Osteoblast (primary cell): ENCODE results near the gene INVS. TPM values are rescaled to one million over a fixed set of nuclear protein-coding genes. Genes with fewer than 3 reads are reported as not detected.
"Not testable (repeated sequence)": the region's sequence is repeated elsewhere in the genome, so short reads cannot be mapped to it uniquely, and the experiment has no call there.

Experiments used
- DNase-seq: peaks from one replicate; pipeline ENCODE4 v3.0.0; 2011; ENCODE audit warnings: low spot score, mixed read lengths; ENCODE audit not compliant: insufficient read length; ENCODE audit errors: missing footprints
- H2AFZ ChIP-seq: 2 replicates; pipeline ENCODE4 v1.6.0; 2011; ENCODE audit warnings: mild to moderate bottlenecking, low read length
- H3K27ac ChIP-seq: 2 replicates; pipeline ENCODE4 v1.5.1; 2011; ENCODE audit warnings: mild to moderate bottlenecking, low read depth, low read length, moderate library complexity
- H3K27me3 ChIP-seq: 2 replicates; pipeline ENCODE4 v1.6.0; 2012; ENCODE audit warnings: mild to moderate bottlenecking, control low read depth, inconsistent platforms, low read length, moderate library complexity; ENCODE audit not compliant: insufficient read depth
- H3K36me3 ChIP-seq: 2 replicates; pipeline ENCODE4 v1.5.1; 2011; ENCODE audit warnings: mild to moderate bottlenecking, low read length, control low read depth, moderate library complexity; ENCODE audit not compliant: insufficient read depth
- H3K4me1 ChIP-seq: 2 replicates; pipeline ENCODE4 v1.5.1; 2011; ENCODE audit warnings: mild to moderate bottlenecking, low read length, control low read depth, moderate library complexity; ENCODE audit not compliant: insufficient read depth
- H3K4me2 ChIP-seq: 2 replicates; pipeline ENCODE4 v1.6.0; 2011; ENCODE audit warnings: mild to moderate bottlenecking, low read length; ENCODE audit not compliant: insufficient read depth
- H3K4me3 ChIP-seq: fragments of 200-600 bp; sonication (generic); 3 replicates; pipeline ENCODE4 v1.5.1; 2012; ENCODE audit warnings: mild to moderate bottlenecking, low read length, inconsistent platforms; ENCODE audit not compliant: insufficient read depth
- H3K79me2 ChIP-seq: 2 replicates; pipeline ENCODE4 v1.6.0; 2012; ENCODE audit warnings: mild to moderate bottlenecking, low read length, control low read depth, inconsistent platforms; ENCODE audit not compliant: insufficient read depth
- H3K9me3 ChIP-seq: 2 replicates; pipeline ENCODE4 v1.5.1; 2011; ENCODE audit warnings: low read depth, low read length, control low read depth
- H4K20me1 ChIP-seq: 2 replicates; pipeline ENCODE4 v1.6.0; 2012; ENCODE audit warnings: mild to moderate bottlenecking, low read length, control low read depth; ENCODE audit not compliant: insufficient read depth
- total RNA-seq: library from RNA; depleted of rRNA; stranded (reverse); fragments of >200 nt; gene quantifications from 2 replicates; pipeline ENCODE4 v1.2.3, GENCODE V29; 2012
- TF ChIP-seq, protein P1 (sequence below): IDR thresholded peaks from 2 replicates; pipeline ENCODE4 v1.5.1; 2011; ENCODE audit warnings: mild to moderate bottlenecking, low read depth, low read length, moderate library complexity; ENCODE audit errors: extremely low read depth

Gene INVS
- total RNA-seq, 1 donor: 27.1 TPM

DNA sequence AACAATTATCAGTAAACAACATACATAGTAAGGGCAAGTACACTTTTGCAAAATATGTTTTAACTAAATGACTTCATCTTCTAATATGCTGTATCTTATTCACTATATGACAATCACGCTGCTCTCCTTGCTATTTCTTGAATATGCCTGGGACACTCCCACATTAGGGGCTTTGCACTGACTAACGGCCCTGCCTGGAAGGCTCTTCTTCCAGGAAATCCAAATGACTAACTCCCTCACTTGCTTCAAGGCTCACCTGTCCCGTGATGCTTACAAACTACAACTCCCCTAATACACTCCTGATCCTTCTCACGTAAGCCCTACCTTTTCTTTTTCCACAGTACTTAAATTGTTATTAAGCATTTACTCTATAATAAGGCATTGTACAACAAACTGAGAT, 10.8 kb upstream of the INVS start:
- H3K4me2 ChIP-seq: no peak overlapping the region
- H3K79me2 ChIP-seq: peaks cover 66% of the 10 kb centered on the region
- peaks cover 16% of the 10 kb centered on the region for H3K27me3 ChIP-seq
- no peak overlapping the region for H3K27ac ChIP-seq
- no peaks in the 10 kb centered on the region for H3K36me3 ChIP-seq
- H3K4me3 ChIP-seq: no peak overlapping the region
- H2AFZ ChIP-seq: no peak overlapping the region
- no peaks in the 10 kb centered on the region for H3K9me3 ChIP-seq
- no peak for DNase-seq
- peaks cover 89% of the 10 kb centered on the region for H4K20me1 ChIP-seq
- TF ChIP-seq, protein P1, sequence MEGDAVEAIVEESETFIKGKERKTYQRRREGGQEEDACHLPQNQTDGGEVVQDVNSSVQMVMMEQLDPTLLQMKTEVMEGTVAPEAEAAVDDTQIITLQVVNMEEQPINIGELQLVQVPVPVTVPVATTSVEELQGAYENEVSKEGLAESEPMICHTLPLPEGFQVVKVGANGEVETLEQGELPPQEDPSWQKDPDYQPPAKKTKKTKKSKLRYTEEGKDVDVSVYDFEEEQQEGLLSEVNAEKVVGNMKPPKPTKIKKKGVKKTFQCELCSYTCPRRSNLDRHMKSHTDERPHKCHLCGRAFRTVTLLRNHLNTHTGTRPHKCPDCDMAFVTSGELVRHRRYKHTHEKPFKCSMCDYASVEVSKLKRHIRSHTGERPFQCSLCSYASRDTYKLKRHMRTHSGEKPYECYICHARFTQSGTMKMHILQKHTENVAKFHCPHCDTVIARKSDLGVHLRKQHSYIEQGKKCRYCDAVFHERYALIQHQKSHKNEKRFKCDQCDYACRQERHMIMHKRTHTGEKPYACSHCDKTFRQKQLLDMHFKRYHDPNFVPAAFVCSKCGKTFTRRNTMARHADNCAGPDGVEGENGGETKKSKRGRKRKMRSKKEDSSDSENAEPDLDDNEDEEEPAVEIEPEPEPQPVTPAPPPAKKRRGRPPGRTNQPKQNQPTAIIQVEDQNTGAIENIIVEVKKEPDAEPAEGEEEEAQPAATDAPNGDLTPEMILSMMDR: no peak
- peaks cover 8% of the 10 kb centered on the region for H3K4me1 ChIP-seq

DNA sequence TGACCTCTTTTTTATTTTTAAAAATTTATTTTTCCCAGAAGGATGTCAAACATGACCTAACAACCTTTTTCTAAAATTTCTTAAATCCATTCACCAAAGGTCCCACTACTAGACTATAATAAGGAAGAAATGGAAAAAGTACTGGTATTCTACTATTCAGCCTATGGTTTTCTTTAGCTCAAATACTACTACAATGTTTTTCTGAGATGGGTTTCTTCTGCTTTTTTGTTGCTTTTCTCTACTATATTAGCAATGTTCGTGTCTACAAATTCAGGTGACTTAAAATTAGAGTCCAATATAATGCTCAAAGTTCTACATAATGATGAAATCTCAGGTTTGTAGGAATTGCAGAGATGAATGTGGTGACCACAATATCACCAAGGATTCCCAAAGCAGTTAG, 8.2 kb upstream of the INVS start:
- H4K20me1 ChIP-seq: peaks cover 81% of the 10 kb centered on the region
- peaks cover 3% of the 10 kb centered on the region for H3K4me1 ChIP-seq
- H3K4me2 ChIP-seq: no peak overlapping the region
- TF ChIP-seq, protein P1: no peak
- H3K4me3 ChIP-seq: no peak overlapping the region
- no peaks in the 10 kb centered on the region for H3K36me3 ChIP-seq
- no peak overlapping the region for H2AFZ ChIP-seq
- peaks cover 1% of the 10 kb centered on the region for H3K27me3 ChIP-seq
- H3K27ac ChIP-seq: no peak overlapping the region
- no peaks in the 10 kb centered on the region for H3K9me3 ChIP-seq
- DNase-seq: no peak
- peaks cover 68% of the 10 kb centered on the region for H3K79me2 ChIP-seq

DNA sequence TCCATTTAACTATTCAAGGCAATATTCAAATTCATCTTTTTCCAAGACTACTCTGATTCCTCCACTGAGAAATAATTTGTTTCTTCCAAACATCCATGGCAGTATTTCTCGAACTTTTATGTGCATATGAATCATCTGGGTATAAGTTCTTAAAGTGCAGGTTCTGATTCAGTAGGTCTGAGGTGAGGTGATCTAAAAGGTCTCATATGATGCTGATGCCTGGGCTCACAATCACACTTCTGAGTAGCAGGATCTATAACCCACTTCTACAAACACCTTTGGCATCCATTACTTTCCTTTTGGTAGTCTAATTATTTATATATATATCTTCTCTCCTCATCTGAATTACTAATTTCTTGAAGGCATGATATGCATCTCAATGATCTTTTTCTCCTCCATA, 7.4 kb upstream of the INVS start:
- TF ChIP-seq, protein P1: no peak
- peaks cover 80% of the 10 kb centered on the region for H4K20me1 ChIP-seq

DNA sequence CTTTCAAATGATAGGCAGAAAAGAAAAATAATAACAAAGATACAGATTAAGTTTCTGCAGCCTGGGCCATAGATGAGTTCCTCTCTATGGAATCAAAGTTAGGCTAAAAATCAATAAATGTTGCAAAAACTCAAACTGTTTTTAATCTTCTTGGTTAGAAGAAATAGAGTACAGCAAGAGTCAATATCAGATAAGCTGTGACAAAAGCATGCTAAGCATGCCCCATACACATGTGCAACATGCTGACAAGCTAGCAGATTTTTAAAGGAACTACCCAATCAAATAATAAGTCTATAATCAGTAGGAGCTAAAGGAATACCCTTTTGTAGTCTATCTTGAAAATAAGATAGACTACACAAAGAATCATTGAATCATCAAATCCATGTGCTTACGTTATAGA, 7.0 kb upstream of the INVS start:
- H3K9me3 ChIP-seq: no peaks in the 10 kb centered on the region
- peaks cover 3% of the 10 kb centered on the region for H3K4me1 ChIP-seq
- H4K20me1 ChIP-seq: peaks cover 80% of the 10 kb centered on the region
- no peak overlapping the region for H3K4me2 ChIP-seq
- no peaks in the 10 kb centered on the region for H3K36me3 ChIP-seq
- TF ChIP-seq, protein P1: no peak
- peaks cover 77% of the 10 kb centered on the region for H3K79me2 ChIP-seq
- no peak overlapping the region for H3K4me3 ChIP-seq
- no peak overlapping the region for H3K27ac ChIP-seq
- H3K27me3 ChIP-seq: no peaks in the 10 kb centered on the region
- DNase-seq: no peak
- no peak overlapping the region for H2AFZ ChIP-seq

More for the DNA sequence above, 7.4 kb upstream of the INVS start:
- Histone ChIP-seq H3K79me2 (peaks cover 73% of the 10 kb centered on the region), H3K4me3 (no peak overlapping the region), H3K36me3 (no peaks in the 10 kb centered on the region), H3K27me3 (no peaks in the 10 kb centered on the region), H2AFZ (no peak overlapping the region), H3K4me1 (peaks cover 3% of the 10 kb centered on the region), H3K4me2 (no peak overlapping the region), H3K9me3 (no peaks in the 10 kb centered on the region), H3K27ac (no peak overlapping the region)
- no peak for DNase-seq

DNA sequence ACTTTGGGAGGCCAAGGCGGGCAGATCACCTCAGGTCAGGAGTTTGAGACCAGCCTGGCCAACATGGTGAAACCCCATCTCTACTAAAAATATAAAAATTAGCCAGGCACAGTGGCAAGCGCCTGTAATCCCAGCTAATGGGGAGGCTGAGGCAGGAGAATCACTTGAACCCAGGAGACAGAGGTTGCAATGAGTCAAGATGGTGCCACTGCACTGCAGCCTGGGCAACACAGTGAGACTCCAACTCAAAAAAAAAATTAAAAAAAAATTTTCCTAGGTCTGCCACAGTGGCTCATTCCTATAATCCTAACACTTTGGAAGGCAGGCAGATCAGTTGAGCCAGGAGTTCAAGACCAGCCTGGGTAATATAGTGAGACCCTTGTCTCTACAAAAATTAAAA, 4.6 kb upstream of the INVS start:
- not testable (repeated sequence) for H3K4me3 ChIP-seq, H3K27me3 ChIP-seq, H3K4me1 ChIP-seq, H3K9me3 ChIP-seq, H3K36me3 ChIP-seq, H3K27ac ChIP-seq, DNase-seq, H3K4me2 ChIP-seq, H2AFZ ChIP-seq
- H4K20me1 ChIP-seq: peaks cover 70% of the 10 kb centered on the region
- peaks cover 74% of the 10 kb centered on the region for H3K79me2 ChIP-seq
